ENCODE results near the gene TCF4.

The TCF4 gene

GRCh38 chr18:55546851-55547704 is 40.9 kb downstream of the TCF4 start:
- no peak for DNase-seq (ENCODE audit: low read depth, low spot score)

- DNase-seq (ENCODE audit: low read depth, low spot score), result no peak
These were observed 44.0 kb downstream of the TCF4 start for GRCh38 chr18:55544014-55544413.

- DNase-seq (ENCODE audit: low read depth, low spot score), result no peak
These were observed 44.8 kb downstream of the TCF4 start for GRCh38 chr18:55543130-55543704.

GRCh38 chr18:55541571-55541970 is 46.4 kb downstream of the TCF4 start:
- DNase-seq (ENCODE audit: low read depth, low spot score), result no peak

- DNase-seq (ENCODE audit: low read depth, low spot score), result no peak
These were observed 48.8 kb downstream of the TCF4 start for GRCh38 chr18:55539240-55539639.

GRCh38 chr18:55534996-55535395 is 53.0 kb downstream of the TCF4 start:
- DNase-seq (ENCODE audit: low read depth, low spot score), result no peak

GRCh38 chr18:55534547-55534946 is 53.4 kb downstream of the TCF4 start:
- no peak for DNase-seq (ENCODE audit: low read depth, low spot score)

- no peak for DNase-seq (ENCODE audit: low read depth, low spot score)
These were observed 57.8 kb downstream of the TCF4 start for GRCh38 chr18:55530166-55530565.

- DNase-seq (ENCODE audit: low read depth, low spot score), result no peak
These were observed 58.4 kb downstream of the TCF4 start for GRCh38 chr18:55529581-55529980.

GRCh38 chr18:55525845-55526244 is 62.1 kb downstream of the TCF4 start:
- DNase-seq (ENCODE audit: low read depth, low spot score), result no peak

- DNase-seq (ENCODE audit: low read depth, low spot score), result no peak
These were observed 63.5 kb downstream of the TCF4 start for GRCh38 chr18:55524353-55525073.

- no peak for DNase-seq (ENCODE audit: low read depth, low spot score)
These were observed 65.0 kb downstream of the TCF4 start for GRCh38 chr18:55523001-55523400.

- no peak for DNase-seq (ENCODE audit: low read depth, low spot score)
These were observed 66.0 kb downstream of the TCF4 start for GRCh38 chr18:55522011-55522410.

- DNase-seq (ENCODE audit: low read depth, low spot score), result no peak
These were observed 70.9 kb downstream of the TCF4 start for GRCh38 chr18:55517055-55517454.

GRCh38 chr18:55515941-55516710 is 71.9 kb downstream of the TCF4 start:
- no peak for DNase-seq (ENCODE audit: low read depth, low spot score)

- no peak for DNase-seq (ENCODE audit: low read depth, low spot score)
These were observed 72.8 kb downstream of the TCF4 start for GRCh38 chr18:55515214-55515613.

GRCh38 chr18:55513161-55513560 is 74.8 kb downstream of the TCF4 start:
- no peak for DNase-seq (ENCODE audit: low read depth, low spot score)

- DNase-seq (ENCODE audit: low read depth, low spot score), result no peak
These were observed 76.7 kb downstream of the TCF4 start for GRCh38 chr18:55511277-55511676.

GRCh38 chr18:55510809-55511208 is 77.2 kb downstream of the TCF4 start:
- DNase-seq (ENCODE audit: low read depth, low spot score), result no peak

GRCh38 chr18:55509631-55510324 is 78.2 kb downstream of the TCF4 start:
- DNase-seq (ENCODE audit: low read depth, low spot score), result no peak

GRCh38 chr18:55508651-55509050 is 79.3 kb downstream of the TCF4 start:
- no peak for DNase-seq (ENCODE audit: low read depth, low spot score)

All from activated CD4-positive, CD25-positive, alpha-beta regulatory T cell treated with anti-CD3 and anti-CD28 coated beads, Interleukin-2, amount 50 U/mL, for 16 hours (primary cell).